Cardiac fibroblast (primary cell): ENCODE measurements around the gene RGR.

Experiments used
- DNase-seq, 2 donors: peaks; one replicate each; pipeline versions ENCODE4 v3.0.0 to v3.0.0-alpha.2; 2010; ENCODE audit warnings: low read depth in 2 of 2
- H3K4me3 ChIP-seq, 2 donors: replicated peaks in 1 of 2; 1 replicate in 1 of 2; 2 replicates in 1 of 2; pipeline ENCODE4 v1.5.1; 2011; ENCODE audit warnings: low read depth in 2 of 2, low read length in 2 of 2, mild to moderate bottlenecking in 2 of 2, moderate library complexity in 1 of 2
- CTCF ChIP-seq: IDR thresholded peaks from one replicate; pipeline ENCODE4 v1.5.1; 2011; ENCODE audit warnings: low read depth, mild to moderate bottlenecking, low read length, inconsistent platforms

Gene RGR

GRCh38 chr10:84262190-84262956 lies 17.5 kb downstream of the RGR start:
- no peak for TF ChIP-seq CTCF
- no peak overlapping the region for H3K4me3 ChIP-seq

GRCh38 chr10:84263716-84264115 lies 18.9 kb downstream of the RGR start:
- H3K4me3 ChIP-seq, result no peak overlapping the region
- DNase-seq, result no peak
- no peak for TF ChIP-seq CTCF

More at GRCh38 chr10:84262190-84262956, 17.5 kb downstream of the RGR start:
- DNase-seq, result no peak

GRCh38 chr10:84264611-84265141 lies 19.8 kb downstream of the RGR start:
- H3K4me3 ChIP-seq, result no peak overlapping the region
- DNase-seq, result peak; percentile 68 to 69
- TF ChIP-seq CTCF, result peak; percentile 91

- TF ChIP-seq CTCF, result no peak
- no peak overlapping the region for H3K4me3 ChIP-seq
- no peak for DNase-seq
Measured at GRCh38 chr10:84265418-84265817, 20.6 kb downstream of the RGR start.

GRCh38 chr10:84267503-84268126 lies 22.8 kb downstream of the RGR start:
- H3K4me3 ChIP-seq, result no peak overlapping the region
- peak; percentile 90 for TF ChIP-seq CTCF
- peak; percentile 41 to 75 for DNase-seq

- DNase-seq, result no peak
- TF ChIP-seq CTCF, result no peak
Measured at GRCh38 chr10:84269162-84269561, 24.3 kb downstream of the RGR start.

More at GRCh38 chr10:84269162-84269561, 24.3 kb downstream of the RGR start:
- H3K4me3 ChIP-seq, result no peak overlapping the region
